Vagina (tissue), 2 donors: ENCODE results near the gene STEAP4. TPM values are rescaled to one million over a fixed set of nuclear protein-coding genes. Genes with fewer than 3 reads are reported as not detected.

Experiments used
- DNase-seq, 2 donors: peaks; one replicate each; pipeline ENCODE4 v3.0.0-alpha.2; 2017; ENCODE audit errors: extremely low spot score in 2 of 2
- H3K27ac ChIP-seq: fragments of 200-600 bp; sonication (generic); one replicate; pipeline ENCODE4 v1.5.1; 2019
- H3K27me3 ChIP-seq: fragments of 200-600 bp; sonication (generic); one replicate; pipeline ENCODE4 v1.5.1; 2019
- H3K36me3 ChIP-seq, 2 donors: fragments of 200-600 bp; sonication (generic); one replicate each; pipeline ENCODE4 v1.5.1; 2017 to 2019
- H3K4me1 ChIP-seq: fragments of 200-600 bp; sonication (generic); one replicate; pipeline ENCODE4 v1.5.1; 2019
- H3K4me3 ChIP-seq, 2 donors: fragments of 200-600 bp; sonication (generic); 1 replicate in 1 of 2; 2 replicates in 1 of 2; pipeline ENCODE4 v1.5.1; 2016 to 2019
- H3K9me3 ChIP-seq: fragments of 200-600 bp; sonication (generic); one replicate; pipeline ENCODE4 v1.5.1; 2019
- CTCF ChIP-seq, 3 experiments: fragments of 450-650 bp in 2 of 3; fragments of 200-600 bp in 1 of 3; sonication (generic) in 1 of 3; IDR thresholded peaks; one replicate each; pipeline ENCODE4 v1.5.1; 2017 to 2019; ENCODE audit warnings: antibody characterized with exemption in 3 of 3, mild to moderate bottlenecking in 2 of 3, moderate library complexity in 2 of 3
- POLR2A ChIP-seq, 2 donors: fragments of 450-650 bp; IDR thresholded peaks; one replicate each; pipeline ENCODE4 v1.6.1; 2017; ENCODE audit warnings: antibody characterized with exemption in 2 of 2, mild to moderate bottlenecking in 2 of 2, moderate library complexity in 2 of 2
- POLR2AphosphoS5 ChIP-seq, 2 donors: sonication (generic); formaldehyde crosslinking; IDR thresholded peaks; one replicate each; pipeline ENCODE4 v1.9.0; 2017; ENCODE audit warnings: antibody characterized with exemption in 2 of 2, mild to moderate bottlenecking in 2 of 2, low read depth in 1 of 2; ENCODE audit not compliant: insufficient read depth in 1 of 2
- intact Hi-C: fragments of 100-400 bp; cut with DNase I; formaldehyde crosslinking; loops from one replicate; pipeline ENCODE4 v1.15.1; 2023
- total RNA-seq: library from RNA; depleted of rRNA; stranded (reverse); fragments of >200 nt; gene quantifications from one replicate; pipeline ENCODE4 v1.2.3, GENCODE V29; 2016

The STEAP4 gene
- total RNA-seq, 1 donor from 2014 or later, result 41.7 TPM

- DNase-seq, result no peak
- Histone ChIP-seq H3K27me3 (no peaks in the 10 kb centered on the region), H3K27ac (no peak overlapping the region), H3K4me1 (peaks cover 19% of the 10 kb centered on the region), H3K4me3 (no peak overlapping the region), H3K36me3 (no peaks in the 10 kb centered on the region), H3K9me3 (no peaks in the 10 kb centered on the region)
- intact Hi-C loops, result no loop called here
- TF ChIP-seq POLR2AphosphoS5 (IDR thresholded peaks at IDR 0.05; ENCODE audit: insufficient read depth in 1 of 2, low read depth in 1 of 2) (no peak), CTCF (IDR thresholded peaks at IDR 0.05) (no peak), POLR2A (IDR thresholded peaks at IDR 0.05) (no peak)
These were observed 4.4 kb upstream of the STEAP4 start for GRCh38 chr7:88310956-88311674.

- Histone ChIP-seq H3K4me3 (no peak overlapping the region), H3K36me3 (no peaks in the 10 kb centered on the region), H3K27ac (no peak overlapping the region), H3K27me3 (no peaks in the 10 kb centered on the region), H3K4me1 (peaks cover 19% of the 10 kb centered on the region), H3K9me3 (no peaks in the 10 kb centered on the region)
- intact Hi-C loops, result no loop called here
- no peak for DNase-seq
- no peak for TF ChIP-seq POLR2AphosphoS5 (IDR thresholded peaks at IDR 0.05; ENCODE audit: insufficient read depth in 1 of 2, low read depth in 1 of 2)
- TF ChIP-seq POLR2A (IDR thresholded peaks at IDR 0.05), result no peak
- no peak for TF ChIP-seq CTCF (IDR thresholded peaks at IDR 0.05)
These were observed 3.1 kb upstream of the STEAP4 start for GRCh38 chr7:88309819-88310218.

- H3K4me3 ChIP-seq, result no peak overlapping the region
- H3K4me1 ChIP-seq, result peaks cover 19% of the 10 kb centered on the region
- no peak for DNase-seq
- intact Hi-C loops, result no loop called here
- H3K36me3 ChIP-seq, result no peaks in the 10 kb centered on the region
- no peaks in the 10 kb centered on the region for H3K27me3 ChIP-seq
- H3K9me3 ChIP-seq, result no peaks in the 10 kb centered on the region
- H3K27ac ChIP-seq, result no peak overlapping the region
- no peak for TF ChIP-seq CTCF (IDR thresholded peaks at IDR 0.05)
- no peak for TF ChIP-seq POLR2AphosphoS5 (IDR thresholded peaks at IDR 0.05; ENCODE audit: insufficient read depth in 1 of 2, low read depth in 1 of 2)
- TF ChIP-seq POLR2A (IDR thresholded peaks at IDR 0.05), result no peak
These were observed 1.1 kb upstream of the STEAP4 start for GRCh38 chr7:88307823-88308222.

GRCh38 chr7:88307412-88307811, 718 bp upstream of the STEAP4 start:
- Histone ChIP-seq H3K4me3 (no peak overlapping the region), H3K36me3 (no peaks in the 10 kb centered on the region), H3K27ac (no peak overlapping the region), H3K27me3 (no peaks in the 10 kb centered on the region), H3K4me1 (peaks cover 18% of the 10 kb centered on the region), H3K9me3 (no peaks in the 10 kb centered on the region)
- intact Hi-C loops, result no loop called here
- no peak for TF ChIP-seq POLR2A (IDR thresholded peaks at IDR 0.05)
- no peak for DNase-seq

GRCh38 chr7:88305044-88305443, 1.6 kb downstream of the STEAP4 start:
- intact Hi-C loops, result no loop called here
- peak overlapping the region; percentile 37 to 40 for H3K4me3 ChIP-seq

More at GRCh38 chr7:88305044-88305443, 1.6 kb downstream of the STEAP4 start:
- H3K4me1 ChIP-seq, result no peaks in the 10 kb centered on the region
- H3K36me3 ChIP-seq, result no peaks in the 10 kb centered on the region
- H3K9me3 ChIP-seq, result no peaks in the 10 kb centered on the region
- no peak for DNase-seq
- TF ChIP-seq CTCF (IDR thresholded peaks at IDR 0.05) (no peak), POLR2A (IDR thresholded peaks at IDR 0.05) (no peak), POLR2AphosphoS5 (IDR thresholded peaks at IDR 0.05; ENCODE audit: insufficient read depth in 1 of 2, low read depth in 1 of 2) (no peak)
- H3K27me3 ChIP-seq, result no peaks in the 10 kb centered on the region
- H3K27ac ChIP-seq, result no peak overlapping the region
